ENCODE results near the gene PPP1R2B.

- no peak for TF ChIP-seq EZH2 (IDR thresholded peaks at IDR 0.05; ENCODE audit: low read length, unreplicated experiment)
- no peak for TF ChIP-seq CTCF (conservative IDR thresholded peaks at IDR 0.05; ENCODE audit: low read depth, low read length)
Measured at GRCh38 chr5:156802501-156802900, 47.6 kb upstream of the PPP1R2B start.

Measured in PC-3 (cell line).